CD4-positive, alpha-beta T cell treated with Interleukin-12 subunit alpha and Interleukin-12 subunit beta, for 1 hour (primary cell): ENCODE results near the gene ADGRB3.
"Not testable (repeated sequence)": the region's sequence is repeated elsewhere in the genome, so short reads cannot be mapped to it uniquely, and the experiment has no call there.

Source experiments
- DNase-seq: peaks from one replicate; pipeline ENCODE4 v3.0.0-alpha.2; 2020

Gene ADGRB3

DNA sequence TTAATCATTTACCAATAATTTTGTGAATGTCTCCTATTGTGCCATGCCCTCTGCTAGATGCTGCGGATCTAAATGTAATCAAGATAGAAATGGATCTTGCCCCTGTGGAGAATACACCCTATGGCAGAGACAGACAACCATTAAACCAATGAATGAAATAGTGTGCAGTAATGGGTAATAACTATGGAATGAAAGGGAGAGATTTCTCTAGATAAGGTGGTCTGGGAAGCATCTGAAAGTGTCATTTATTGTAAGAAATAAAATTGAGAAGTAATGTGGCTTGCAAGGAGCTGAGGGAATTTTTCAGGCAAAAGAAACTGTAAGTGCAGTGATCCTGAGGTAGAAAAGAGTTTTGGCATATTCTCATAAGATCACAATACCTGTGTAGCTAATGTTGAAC is 731.7 kb downstream of the ADGRB3 start:
- DNase-seq, result no peak

DNA sequence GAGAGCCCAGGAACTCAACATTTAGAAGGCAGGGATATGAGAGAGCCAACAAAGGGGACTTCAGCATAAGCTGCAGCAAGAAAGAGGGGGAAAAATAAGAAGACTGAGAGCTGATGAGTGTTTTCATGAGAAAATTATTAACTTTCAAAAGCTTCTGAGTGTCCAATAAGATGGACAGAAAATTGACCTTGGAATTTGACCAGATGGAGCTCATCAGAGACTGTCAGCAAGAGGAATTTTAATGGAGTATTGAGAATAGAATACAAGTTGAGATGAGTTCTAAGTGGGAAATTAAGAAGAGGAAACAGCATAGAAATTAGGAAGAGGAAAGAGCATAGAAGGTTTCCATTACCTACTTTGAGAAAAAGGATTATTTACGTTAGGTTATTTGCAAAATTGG is 733.5 kb downstream of the ADGRB3 start:
- no peak for DNase-seq

DNA sequence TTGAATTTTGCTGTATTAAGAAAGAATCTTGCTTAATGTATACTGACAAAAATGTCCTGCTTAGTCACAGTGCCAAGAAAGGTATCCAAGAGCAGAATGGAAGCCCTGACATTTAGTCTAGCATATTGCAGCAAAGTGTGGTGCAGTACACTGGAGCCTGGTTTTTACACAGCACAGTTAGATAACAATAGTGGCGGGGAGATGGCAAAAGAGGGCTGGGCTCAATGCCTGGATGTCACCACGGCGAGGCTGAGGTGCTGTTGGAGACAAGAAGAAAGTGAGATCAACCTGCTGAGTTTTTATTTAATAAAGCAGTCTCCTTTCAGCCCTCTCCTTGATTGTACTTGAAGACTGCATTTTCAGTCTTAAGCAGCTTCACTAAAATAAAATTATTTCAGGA is 735.7 kb downstream of the ADGRB3 start:
- DNase-seq, result no peak

DNA sequence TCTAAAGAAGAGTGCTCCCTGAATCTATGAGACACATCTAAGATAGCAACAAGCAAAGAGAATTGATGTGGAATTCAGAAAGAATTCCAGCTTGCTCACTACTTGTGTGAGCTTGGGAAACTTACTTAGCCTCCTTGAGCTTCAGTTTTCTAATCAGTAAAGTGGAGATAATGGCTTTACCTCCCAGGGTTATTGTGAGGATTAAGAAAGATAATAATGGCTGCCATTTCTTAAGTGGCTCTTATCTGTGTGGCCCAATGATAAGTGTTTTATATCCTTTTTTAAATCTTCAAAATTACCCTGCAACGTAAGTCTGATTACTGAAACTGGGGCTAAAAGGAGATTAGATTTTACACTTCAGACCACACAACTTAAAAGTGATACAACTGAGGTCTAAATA is 743.2 kb downstream of the ADGRB3 start:
- no peak for DNase-seq

- no peak for DNase-seq
Observed at GRCh38 chr6:69379518-69379917, 744.4 kb downstream of the ADGRB3 start.

- no peak for DNase-seq
Observed at GRCh38 chr6:69383627-69384026, 748.5 kb downstream of the ADGRB3 start.

DNA sequence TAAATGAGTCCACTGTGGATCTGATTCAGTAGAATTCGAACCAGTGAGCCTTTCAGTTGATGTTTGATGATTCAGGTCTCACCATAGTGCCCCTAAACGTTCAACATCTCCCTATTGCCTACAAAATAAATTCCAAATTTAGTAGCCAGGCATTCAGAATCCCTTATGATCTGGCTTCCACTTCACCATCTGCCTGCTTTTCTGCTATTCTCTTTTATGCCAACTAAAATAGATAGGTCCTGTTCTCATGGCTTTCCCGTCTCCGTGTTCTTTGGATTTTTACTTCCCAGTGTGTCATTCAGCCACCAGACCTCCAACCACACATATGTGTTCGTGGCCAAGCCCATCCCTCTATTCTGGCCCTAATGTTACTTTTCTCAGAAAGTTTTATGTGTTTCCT is 751.3 kb downstream of the ADGRB3 start:
- no peak for DNase-seq

DNA sequence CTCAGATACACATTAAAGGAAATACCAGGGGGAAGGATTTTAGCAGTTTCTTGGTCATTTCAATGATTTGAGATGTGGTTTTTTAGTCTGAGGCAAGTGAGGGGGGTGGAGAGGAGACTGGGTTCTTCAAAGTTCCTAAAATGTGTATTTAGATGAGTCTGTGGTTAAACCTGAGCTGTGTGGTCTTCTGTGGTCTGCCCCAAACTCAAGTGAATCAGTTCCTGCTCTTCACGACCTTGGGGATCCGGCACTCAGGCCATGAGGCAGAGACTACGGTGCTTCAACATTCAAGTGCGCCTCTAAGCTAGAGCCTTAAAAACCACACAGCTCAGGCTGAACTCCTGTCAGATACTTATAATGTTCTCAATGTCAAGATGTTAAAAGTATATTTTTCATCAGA is 755.0 kb downstream of the ADGRB3 start:
- DNase-seq, result no peak

DNA sequence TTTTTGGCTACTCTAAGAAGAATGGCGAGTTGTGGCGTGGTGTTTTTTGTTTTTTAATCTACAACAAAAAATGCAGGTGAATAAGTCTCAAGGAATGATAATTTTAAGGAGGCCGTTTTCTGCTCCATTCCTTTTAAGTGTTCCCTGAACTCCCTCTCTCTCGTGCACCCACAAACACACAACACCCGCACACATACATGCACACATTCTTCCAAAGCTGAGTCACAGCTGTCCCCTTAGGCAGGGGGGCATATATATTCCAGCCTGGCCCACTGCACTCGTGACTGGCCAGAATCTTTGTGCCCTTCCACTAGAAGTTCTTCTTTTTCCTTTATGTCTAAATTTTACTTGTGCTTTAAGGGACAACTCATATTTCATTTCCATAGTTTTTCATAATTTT is 756.0 kb downstream of the ADGRB3 start:
- DNase-seq, result no peak

GRCh38 chr6:69392745-69393144 is 757.7 kb downstream of the ADGRB3 start:
- no peak for DNase-seq

DNA sequence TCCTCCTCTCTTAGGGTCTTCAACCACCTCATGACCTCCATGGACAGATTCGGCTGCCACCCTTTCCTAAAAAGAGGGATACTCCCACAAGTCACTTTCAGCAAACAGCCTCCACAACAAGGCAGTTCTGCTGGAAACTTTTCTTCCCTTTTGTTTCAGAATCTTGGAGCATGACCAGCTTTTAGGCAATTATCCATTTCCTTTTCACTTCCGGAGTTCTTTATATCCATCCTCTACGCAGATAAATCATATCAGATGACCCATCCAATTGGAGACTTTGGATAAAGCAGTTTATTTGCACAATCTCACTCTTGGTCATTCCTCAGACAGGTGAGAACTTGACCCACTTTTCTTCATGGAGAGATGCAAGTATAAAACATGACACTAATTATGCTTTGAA is 763.2 kb downstream of the ADGRB3 start:
- no peak for DNase-seq

- no peak for DNase-seq
Observed at GRCh38 chr6:69398729-69399128, 763.6 kb downstream of the ADGRB3 start.

GRCh38 chr6:69408886-69409285 is 773.8 kb downstream of the ADGRB3 start:
- no peak for DNase-seq

DNA sequence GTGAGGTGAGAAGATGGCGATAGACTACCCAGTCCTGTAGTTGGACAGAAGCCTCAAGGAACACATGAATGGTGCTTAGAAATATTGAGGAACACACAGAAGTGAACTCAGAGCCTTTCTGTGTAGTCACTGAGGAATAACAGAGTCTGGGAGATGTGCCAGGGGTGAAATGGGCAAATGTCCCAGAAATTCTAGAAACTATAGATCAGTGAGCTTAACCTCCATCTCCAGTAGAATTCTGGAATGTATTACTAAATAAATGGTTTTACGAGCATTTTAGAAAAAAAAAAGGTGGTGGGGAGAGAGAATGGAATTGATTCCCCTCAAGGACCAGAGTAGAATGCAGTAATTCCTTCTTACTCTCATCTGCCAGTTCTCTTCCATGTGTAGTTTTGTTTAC is 781.7 kb downstream of the ADGRB3 start:
- DNase-seq, result no peak

GRCh38 chr6:69421269-69421668 is 786.2 kb downstream of the ADGRB3 start:
- DNase-seq, result no peak

DNA sequence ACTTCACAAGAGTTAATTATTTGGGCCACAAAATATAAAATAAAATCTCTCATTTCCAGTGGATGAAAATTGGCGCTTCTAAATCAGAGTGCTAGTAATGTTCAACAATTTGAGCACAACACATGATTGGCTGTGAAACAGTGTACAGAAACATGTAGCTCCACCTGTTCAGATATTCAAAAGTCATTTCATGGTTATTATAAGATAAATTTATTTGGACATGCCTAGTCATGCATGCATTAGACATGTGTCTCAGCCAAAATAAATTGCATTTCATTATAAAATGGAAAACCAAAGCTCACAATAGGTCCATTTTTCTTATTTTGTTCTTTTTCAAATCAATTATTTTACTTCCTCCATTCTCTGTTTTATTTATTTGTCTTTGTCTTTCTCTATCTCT is 786.9 kb downstream of the ADGRB3 start:
- no peak for DNase-seq

GRCh38 chr6:69422475-69422874 is 787.4 kb downstream of the ADGRB3 start:
- no peak for DNase-seq

DNA sequence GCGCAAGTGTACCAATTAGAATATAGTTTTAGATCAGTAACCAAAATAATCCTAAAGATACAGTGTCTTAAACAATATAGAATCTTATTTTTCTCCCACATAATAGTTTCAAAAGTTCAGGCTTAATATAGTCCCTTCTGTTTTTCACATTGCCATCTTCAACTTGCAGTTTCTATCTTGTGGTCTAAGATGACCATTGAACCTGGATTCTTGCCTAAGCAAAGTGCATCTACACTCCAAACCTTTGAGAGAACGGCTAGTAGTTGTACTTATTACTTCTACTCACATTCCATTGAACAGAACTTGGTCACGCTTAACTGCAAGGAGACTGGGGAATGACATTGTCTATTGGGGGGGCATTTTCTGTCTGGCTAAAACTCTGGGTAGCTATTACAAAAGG is 788.7 kb downstream of the ADGRB3 start:
- DNase-seq, result no peak

- no peak for DNase-seq
Observed at GRCh38 chr6:69424581-69424980, 789.5 kb downstream of the ADGRB3 start.

- no peak for DNase-seq
Observed at GRCh38 chr6:69427882-69428281, 792.8 kb downstream of the ADGRB3 start.

- DNase-seq, result not testable (repeated sequence)
Observed at GRCh38 chr6:69432168-69432567, 797.1 kb downstream of the ADGRB3 start.

- not testable (repeated sequence) for DNase-seq
Observed at GRCh38 chr6:69433116-69433515, 798.0 kb downstream of the ADGRB3 start.

- no peak for DNase-seq
Observed at GRCh38 chr6:69438113-69438512, 803.0 kb downstream of the ADGRB3 start.
